ENCODE results near the gene TAF5.
"Not testable (repeated sequence)": the region's sequence is repeated elsewhere in the genome, so short reads cannot be mapped to it uniquely, and the experiment has no call there.

The TAF5 gene

GRCh38 chr10:103367782-103368518 is at the start of gene TAF5:
TSS of gene TAF5 (plus strand) at chr10:103367976. CDS start at chr10:103367990, 14 bp downstream.
- peak; percentile 82 for DNase-seq (ENCODE audit: low spot score)

GRCh38 chr10:103327906-103328305 is 39.9 kb upstream of the TAF5 start:
- DNase-seq (ENCODE audit: low spot score), result no peak

GRCh38 chr10:103333934-103334520 is 33.7 kb upstream of the TAF5 start:
- peak; percentile 10 for DNase-seq (ENCODE audit: low spot score)

- DNase-seq (ENCODE audit: low spot score), result no peak
These were observed 33.2 kb upstream of the TAF5 start for GRCh38 chr10:103334567-103334966.

GRCh38 chr10:103336370-103336769 is 31.4 kb upstream of the TAF5 start:
- DNase-seq (ENCODE audit: low spot score), result no peak

- DNase-seq (ENCODE audit: low spot score), result no peak
These were observed 17.6 kb upstream of the TAF5 start for GRCh38 chr10:103350175-103350516.

- DNase-seq (ENCODE audit: low spot score), result peak; percentile 93
These were observed 17.1 kb upstream of the TAF5 start, which contains the start of gene PCGF6 for GRCh38 chr10:103350517-103351260. TSS of gene PCGF6 (minus strand) at chr10:103351140. CDS start at chr10:103351066, 74 bp downstream.

GRCh38 chr10:103353281-103353680 is 14.5 kb upstream of the TAF5 start:
- no peak for DNase-seq (ENCODE audit: low spot score)

GRCh38 chr10:103354567-103354966 is 13.2 kb upstream of the TAF5 start:
- not testable (repeated sequence) for DNase-seq (ENCODE audit: low spot score)

GRCh38 chr10:103355906-103356599 is 11.7 kb upstream of the TAF5 start:
- DNase-seq (ENCODE audit: low spot score), result no peak

- not testable (repeated sequence) for DNase-seq (ENCODE audit: low spot score)
These were observed 8.3 kb upstream of the TAF5 start for GRCh38 chr10:103359493-103359892.

GRCh38 chr10:103360791-103361190 is 7.0 kb upstream of the TAF5 start:
- not testable (repeated sequence) for DNase-seq (ENCODE audit: low spot score)

GRCh38 chr10:103367379-103367781 is 396 bp upstream of the TAF5 start:
- no peak for DNase-seq (ENCODE audit: low spot score)

GRCh38 chr10:103373544-103373943 is 5.8 kb downstream of the TAF5 start:
- no peak for DNase-seq (ENCODE audit: low spot score)

- no peak for DNase-seq (ENCODE audit: low spot score)
These were observed 6.5 kb downstream of the TAF5 start for GRCh38 chr10:103374263-103374662.

- no peak for DNase-seq (ENCODE audit: low spot score)
These were observed 15.0 kb downstream of the TAF5 start for GRCh38 chr10:103382769-103383168.

GRCh38 chr10:103394180-103394579 is 26.4 kb downstream of the TAF5 start:
- DNase-seq (ENCODE audit: low spot score), result no peak

- no peak for DNase-seq (ENCODE audit: low spot score)
These were observed 27.9 kb downstream of the TAF5 start for GRCh38 chr10:103395754-103396066.

- DNase-seq (ENCODE audit: low spot score), result peak; percentile 92
These were observed 28.5 kb downstream of the TAF5 start, which contains the start of the genes ATP5MK and PDCD11 for GRCh38 chr10:103396067-103396788. TSS of gene ATP5MK (minus strand) at chr10:103396475. CDS start at chr10:103392457, 4,018 bp downstream. TSS of gene PDCD11 (plus strand) at chr10:103396626. CDS start at chr10:103398427, 1,801 bp downstream.

- DNase-seq (ENCODE audit: low spot score), result no peak
These were observed 29.0 kb downstream of the TAF5 start for GRCh38 chr10:103396789-103397087.

- DNase-seq (ENCODE audit: low spot score), result no peak
These were observed 29.5 kb downstream of the TAF5 start for GRCh38 chr10:103397191-103397825.
